Mononuclear cell (primary cell): ENCODE measurements around the gene BPIFB3. TPM values are rescaled to one million over a fixed set of nuclear protein-coding genes. Genes with fewer than 3 reads are reported as not detected.
"Not testable (repeated sequence)": the region's sequence is repeated elsewhere in the genome, so short reads cannot be mapped to it uniquely, and the experiment has no call there.

Experiments
- H3K27me3 ChIP-seq: 2 replicates; pipeline ENCODE4 v1.6.0; 2011; ENCODE audit warnings: low read length, control low read depth; ENCODE audit not compliant: insufficient read depth
- H3K4me1 ChIP-seq: 2 replicates; pipeline ENCODE4 v1.5.1; 2011; ENCODE audit warnings: mild to moderate bottlenecking, low read length, control low read depth; ENCODE audit not compliant: insufficient read depth
- H3K4me3 ChIP-seq: 2 replicates; pipeline ENCODE4 v1.5.1; 2011; ENCODE audit warnings: mild to moderate bottlenecking, low read length, moderate library complexity
- H3K9me3 ChIP-seq: 2 replicates; pipeline ENCODE4 v1.5.1; 2011; ENCODE audit warnings: low read depth, mild to moderate bottlenecking, control low read depth, low read length
- total RNA-seq: library from RNA; depleted of rRNA; stranded (reverse); fragments of >200 nt; gene quantifications from one replicate; pipeline ENCODE4 v1.2.3, GENCODE V29; 2012

Gene BPIFB3
- total RNA-seq, 1 donor: not detected

DNA sequence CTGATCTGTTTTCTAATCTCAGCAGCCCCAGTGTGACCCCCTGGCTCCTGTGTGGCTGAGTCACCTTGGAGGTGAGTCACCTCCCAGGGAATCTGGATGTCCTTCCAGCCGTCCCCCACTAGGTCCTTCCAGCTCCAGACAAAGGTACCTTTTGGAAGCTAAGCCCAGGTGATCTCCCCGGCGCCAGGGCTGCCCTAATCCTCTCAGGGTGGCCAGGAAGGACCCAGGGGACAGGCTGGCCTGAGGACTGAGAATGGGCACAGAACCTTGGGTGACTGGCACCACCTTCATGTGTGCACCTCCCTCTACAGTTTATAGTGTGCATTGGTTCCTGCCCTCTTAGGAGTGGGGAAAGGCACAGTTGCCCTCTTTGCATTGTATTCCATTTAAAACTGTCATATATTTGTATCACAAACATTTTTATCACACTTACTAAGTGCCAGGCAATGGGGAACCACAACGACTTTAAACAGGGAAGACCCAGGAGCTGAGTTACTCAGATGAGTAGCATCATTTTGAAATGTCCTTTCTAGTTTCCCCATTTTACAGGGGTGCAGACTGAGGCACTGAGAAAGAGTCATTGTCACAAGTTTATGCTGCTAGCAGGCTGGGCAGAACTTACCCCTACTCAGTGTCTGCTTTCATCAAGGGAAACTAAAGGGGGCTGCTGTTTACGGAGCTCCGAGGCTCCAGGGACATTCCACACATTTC, 23.1 kb downstream of the BPIFB3 start:
- Histone ChIP-seq H3K27me3 (no peaks in the 10 kb centered on the region), H3K4me3 (no peak overlapping the region), H3K9me3 (no peaks in the 10 kb centered on the region), H3K4me1 (no peaks in the 10 kb centered on the region)

DNA sequence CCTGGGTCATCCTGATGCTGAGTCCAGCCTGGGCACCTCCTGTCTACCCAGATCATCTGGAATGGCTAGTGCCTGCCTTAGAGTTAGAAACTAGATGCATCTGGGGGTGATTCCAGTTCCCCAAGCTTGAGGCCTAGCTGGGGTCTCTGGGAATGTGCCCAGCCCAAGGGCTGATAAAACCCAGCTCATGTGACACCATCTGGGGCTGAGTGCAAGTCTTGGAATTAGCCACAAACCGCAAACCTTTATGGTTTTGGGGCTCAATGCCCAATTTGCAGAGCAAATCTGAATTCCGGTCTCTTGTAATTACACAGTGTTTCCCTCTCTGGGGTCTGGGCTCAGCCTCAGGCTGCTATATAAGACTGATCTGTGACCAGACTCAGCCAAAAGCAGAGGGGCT, 25.6 kb downstream of the BPIFB3 start, which contains the start of gene BPIFB4:
Gene BPIFB4, plus strand, starts transcription at position 385 of the 400 bp plus-strand sequence. CDS start 1,884 bp downstream, outside the sequence.
- no peaks in the 10 kb centered on the region for H3K4me1 ChIP-seq
- H3K9me3 ChIP-seq: no peaks in the 10 kb centered on the region
- H3K4me3 ChIP-seq: no peak within 1 kb of the TSS
- H3K27me3 ChIP-seq: no peaks in the 10 kb centered on the region

DNA sequence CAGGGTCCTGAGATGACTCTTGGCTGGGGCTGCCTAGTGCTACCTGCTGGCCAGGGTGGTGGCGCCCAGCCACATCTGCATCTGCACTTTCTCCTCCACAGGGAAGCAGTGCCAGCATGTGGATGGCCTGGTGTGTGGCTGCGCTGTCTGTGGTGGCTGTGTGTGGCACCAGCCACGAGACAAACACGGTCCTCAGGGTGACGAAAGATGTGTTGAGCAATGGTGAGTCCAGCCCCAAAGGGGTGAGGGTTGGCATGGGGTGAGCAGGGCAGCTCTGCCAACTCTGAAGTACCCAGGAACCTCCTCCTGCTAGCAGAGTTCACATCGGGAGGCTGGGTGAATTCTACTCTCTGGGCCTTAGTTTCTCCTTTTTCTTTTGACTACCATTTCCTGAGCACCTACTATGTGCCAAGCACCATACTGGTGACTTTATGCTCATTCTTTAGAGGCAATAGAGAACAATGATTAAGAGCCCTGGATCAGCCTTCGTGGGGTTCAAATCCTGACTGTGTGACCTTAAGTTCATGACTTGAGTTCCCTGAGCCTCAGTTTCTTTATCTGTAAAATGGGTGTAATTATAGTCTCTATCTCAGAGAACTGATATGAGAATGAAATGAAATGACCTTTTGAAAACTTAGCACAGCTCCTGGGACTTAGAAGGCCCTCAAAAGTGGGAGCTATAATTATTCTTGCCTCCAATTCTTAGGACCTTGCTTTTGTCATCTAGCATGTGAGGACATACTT, 27.9 kb downstream of the BPIFB3 start:
- no peaks in the 10 kb centered on the region for H3K4me1 ChIP-seq
- H3K9me3 ChIP-seq: no peaks in the 10 kb centered on the region
- H3K27me3 ChIP-seq: no peaks in the 10 kb centered on the region
- H3K4me3 ChIP-seq: no peak overlapping the region

DNA sequence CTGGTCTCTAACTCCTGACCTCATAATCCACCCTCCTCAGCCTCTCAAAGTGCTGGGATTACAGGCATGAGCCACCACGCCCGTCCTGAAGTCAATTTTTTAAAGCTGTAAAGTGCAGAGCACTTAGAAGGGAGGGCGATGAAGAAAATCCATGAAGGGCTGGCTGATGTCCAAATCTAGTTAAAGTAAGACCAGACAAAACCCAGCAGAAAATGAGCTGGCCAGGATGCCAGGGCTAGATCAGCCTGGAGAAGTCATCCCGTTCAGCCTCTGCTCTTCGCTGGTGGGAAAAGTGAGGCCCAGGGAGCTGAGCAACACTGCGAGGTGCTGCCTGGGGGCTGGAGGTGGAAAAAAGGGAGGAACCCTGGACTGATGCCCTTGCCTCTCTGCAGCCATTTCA, 28.8 kb downstream of the BPIFB3 start:
- Histone ChIP-seq H3K4me1 (no peaks in the 10 kb centered on the region), H3K4me3 (no peak overlapping the region), H3K27me3 (no peaks in the 10 kb centered on the region), H3K9me3 (no peaks in the 10 kb centered on the region)

DNA sequence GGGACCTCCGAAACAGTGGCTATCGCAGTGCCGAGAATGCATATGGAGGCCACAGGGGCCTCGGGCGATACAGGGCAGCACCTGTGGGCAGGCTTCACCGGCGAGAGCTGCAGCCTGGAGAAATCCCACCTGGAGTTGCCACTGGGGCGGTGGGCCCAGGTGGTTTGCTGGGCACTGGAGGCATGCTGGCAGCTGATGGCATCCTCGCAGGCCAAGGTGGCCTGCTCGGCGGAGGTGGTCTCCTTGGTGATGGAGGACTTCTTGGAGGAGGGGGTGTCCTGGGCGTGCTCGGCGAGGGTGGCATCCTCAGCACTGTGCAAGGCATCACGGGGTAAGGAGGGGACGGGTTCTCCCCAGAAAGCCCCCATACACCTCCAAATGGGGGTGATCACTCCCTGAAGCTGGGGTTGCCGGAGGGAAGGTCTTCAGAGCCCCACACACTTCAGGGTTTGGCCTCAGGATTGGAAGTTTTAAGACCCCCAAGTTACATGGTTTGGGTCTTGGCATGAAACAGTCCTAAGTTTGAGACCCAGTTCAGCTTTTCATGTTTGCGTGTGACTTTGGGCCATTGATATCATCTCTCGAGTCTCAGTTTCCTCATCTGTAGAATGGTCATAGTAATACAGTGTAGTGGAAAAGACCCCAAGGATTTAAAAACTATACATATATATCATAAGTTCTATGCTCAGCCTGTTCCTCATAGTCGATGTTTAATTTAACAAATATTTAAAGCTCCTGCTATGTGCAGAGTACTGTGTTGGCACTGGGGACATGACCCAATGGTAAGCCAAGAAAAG, 30.0 kb downstream of the BPIFB3 start:
- Histone ChIP-seq H3K4me1 (no peaks in the 10 kb centered on the region), H3K9me3 (no peaks in the 10 kb centered on the region), H3K27me3 (no peaks in the 10 kb centered on the region), H3K4me3 (no peak overlapping the region)

DNA sequence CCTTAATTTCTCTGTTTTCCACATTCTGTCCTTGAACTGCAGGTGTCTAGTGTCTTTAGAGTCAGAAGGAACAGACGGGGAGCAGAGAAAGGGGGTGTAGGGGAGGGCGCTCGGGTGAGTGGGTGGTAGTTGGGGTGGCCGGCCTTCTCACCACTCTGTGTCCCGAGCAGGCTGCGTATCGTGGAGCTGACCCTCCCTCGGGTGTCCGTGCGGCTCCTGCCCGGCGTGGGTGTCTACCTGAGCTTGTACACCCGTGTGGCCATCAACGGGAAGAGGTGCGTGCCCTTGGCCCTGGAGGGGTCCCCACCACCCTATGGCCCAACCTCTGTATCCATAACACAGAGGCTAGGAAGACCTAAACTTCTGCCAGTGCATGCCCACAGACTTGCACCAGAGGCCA, 31.0 kb downstream of the BPIFB3 start:
- Histone ChIP-seq H3K4me3 (no peak overlapping the region), H3K27me3 (no peaks in the 10 kb centered on the region), H3K9me3 (no peaks in the 10 kb centered on the region), H3K4me1 (no peaks in the 10 kb centered on the region)

DNA sequence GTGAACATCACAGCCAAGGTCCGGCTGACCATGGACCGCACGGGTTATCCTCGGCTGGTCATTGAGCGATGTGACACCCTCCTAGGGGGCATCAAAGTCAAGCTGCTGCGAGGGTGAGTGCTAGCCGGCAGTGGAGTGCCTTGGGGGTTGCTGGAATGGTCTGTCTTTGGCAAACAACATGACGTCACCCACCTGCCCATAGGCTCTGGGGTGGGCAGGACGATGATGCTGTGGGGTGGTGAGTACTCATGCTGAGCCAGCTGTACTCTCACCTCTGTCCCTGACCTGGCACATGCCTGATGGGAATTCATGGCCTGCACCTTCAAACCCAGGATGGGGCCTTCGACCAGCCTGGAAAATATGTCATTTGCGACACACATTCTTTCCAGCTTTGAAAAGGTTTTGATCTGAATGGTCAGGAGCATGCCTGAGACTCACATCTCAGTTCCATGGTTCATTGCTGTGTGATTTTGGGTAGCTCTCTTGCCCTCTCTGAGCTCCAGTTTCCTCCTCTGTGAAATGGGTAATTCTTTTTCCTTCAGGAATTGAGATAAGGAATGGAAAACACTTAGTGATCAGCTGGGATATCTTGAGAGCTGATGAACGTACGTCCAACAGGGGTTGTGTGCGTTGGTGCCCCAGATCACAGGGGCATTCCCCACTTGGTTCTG, 32.5 kb downstream of the BPIFB3 start:
- Histone ChIP-seq H3K4me3 (no peak overlapping the region), H3K9me3 (no peaks in the 10 kb centered on the region), H3K27me3 (no peaks in the 10 kb centered on the region), H3K4me1 (no peaks in the 10 kb centered on the region)

DNA sequence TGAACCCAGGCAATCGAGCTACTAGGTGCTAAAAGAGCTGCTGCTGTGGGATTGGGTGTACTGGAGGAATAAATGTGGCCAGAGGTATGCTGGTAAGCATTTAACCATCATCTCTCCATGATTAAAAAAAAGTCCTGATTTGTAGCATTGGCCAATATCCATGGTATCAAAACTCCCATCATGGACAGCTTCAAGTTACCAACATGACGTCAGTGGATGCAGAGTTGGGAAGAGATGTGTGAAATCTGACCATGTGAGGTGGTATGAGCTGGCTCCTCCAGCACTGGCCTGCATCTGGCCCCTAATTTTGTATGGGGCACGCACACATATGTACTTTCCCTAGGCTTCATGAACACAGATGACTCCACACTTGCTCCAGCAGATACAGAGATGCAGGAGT, 37.4 kb downstream of the BPIFB3 start:
- Histone ChIP-seq H3K4me1 (no peaks in the 10 kb centered on the region), H3K9me3 (no peaks in the 10 kb centered on the region), H3K4me3 (no peak overlapping the region), H3K27me3 (no peaks in the 10 kb centered on the region)

DNA sequence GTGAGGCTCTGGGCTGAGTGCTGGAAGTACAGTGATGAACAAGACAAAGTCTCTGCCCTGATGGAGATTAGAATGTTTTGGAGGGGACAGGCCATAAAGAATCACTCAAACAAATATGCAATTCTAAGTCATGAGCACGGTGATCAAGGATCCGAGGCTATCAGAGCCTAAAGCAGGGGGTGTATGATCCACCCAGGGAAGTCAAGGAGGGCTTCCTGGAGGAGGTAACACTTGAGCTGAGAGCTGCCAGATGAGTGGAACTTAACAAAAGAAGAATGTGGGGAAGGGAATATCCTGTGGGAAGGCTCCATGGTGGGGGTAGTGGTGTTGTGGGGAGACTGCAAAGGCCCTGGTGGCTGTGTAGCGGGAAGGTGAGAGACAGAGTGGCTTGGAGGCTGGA, 38.0 kb downstream of the BPIFB3 start:
- Histone ChIP-seq H3K9me3 (no peaks in the 10 kb centered on the region), H3K4me1 (no peaks in the 10 kb centered on the region), H3K27me3 (no peaks in the 10 kb centered on the region), H3K4me3 (no peak overlapping the region)

DNA sequence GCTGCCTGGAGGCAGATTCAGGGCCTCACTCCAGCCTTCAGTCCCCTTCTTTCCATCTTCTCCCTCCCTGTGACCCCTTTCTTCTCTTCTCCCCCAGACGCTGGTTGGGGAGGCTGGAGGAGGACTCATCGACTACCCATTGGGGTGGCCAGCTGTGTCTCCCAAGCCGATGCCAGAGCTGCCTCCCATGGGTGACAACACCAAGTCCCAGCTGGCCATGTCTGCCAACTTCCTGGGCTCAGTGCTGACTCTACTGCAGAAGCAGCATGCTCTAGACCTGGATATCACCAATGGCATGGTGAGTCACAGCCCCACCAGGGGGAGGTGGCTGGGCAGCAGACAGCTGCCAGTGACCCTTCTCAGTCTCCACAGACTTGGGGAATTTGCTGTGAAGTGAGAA, 38.7 kb downstream of the BPIFB3 start:
- Histone ChIP-seq H3K4me3 (no peak overlapping the region), H3K27me3 (no peaks in the 10 kb centered on the region), H3K4me1 (no peaks in the 10 kb centered on the region), H3K9me3 (no peaks in the 10 kb centered on the region)

DNA sequence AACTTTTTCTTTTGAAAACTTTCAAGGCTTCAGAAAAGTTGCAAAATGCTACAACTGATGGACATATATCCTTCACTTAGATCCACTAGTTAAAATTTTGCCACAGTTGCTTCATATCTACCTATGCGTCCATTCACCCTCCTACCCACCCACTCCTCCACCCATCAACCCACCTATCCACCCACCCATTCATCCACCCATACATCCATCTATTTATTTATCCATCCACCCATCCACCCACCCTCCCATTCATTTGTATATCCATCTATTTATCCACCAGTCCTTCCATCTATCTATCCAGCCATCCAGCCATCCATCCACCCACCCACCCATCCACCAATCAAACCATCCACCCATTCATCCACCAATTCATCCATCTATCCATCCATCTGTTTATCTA, 39.4 kb downstream of the BPIFB3 start:
- no peaks in the 10 kb centered on the region for H3K4me1 ChIP-seq
- no peaks in the 10 kb centered on the region for H3K9me3 ChIP-seq
- H3K4me3 ChIP-seq: no peak overlapping the region
- no peaks in the 10 kb centered on the region for H3K27me3 ChIP-seq

DNA sequence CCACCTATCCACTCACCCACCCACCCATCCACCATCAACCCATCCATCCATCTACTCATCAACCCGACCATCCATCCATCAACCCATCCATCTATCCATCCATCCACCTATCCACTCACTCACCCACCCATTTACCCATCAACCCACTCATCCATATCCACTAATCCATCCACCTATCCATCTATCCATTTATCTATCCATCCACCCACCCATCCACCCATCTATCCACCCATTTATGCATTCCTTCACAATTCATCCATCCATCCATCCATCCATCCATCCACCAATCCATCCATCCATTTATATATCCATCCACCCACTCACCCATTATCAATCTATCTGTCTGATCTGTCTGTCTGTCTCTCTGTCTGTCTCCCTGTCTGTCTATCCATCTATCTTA, 39.9 kb downstream of the BPIFB3 start:
- no peaks in the 10 kb centered on the region for H3K27me3 ChIP-seq
- H3K4me3 ChIP-seq: no peak overlapping the region
- no peaks in the 10 kb centered on the region for H3K4me1 ChIP-seq
- no peaks in the 10 kb centered on the region for H3K9me3 ChIP-seq

DNA sequence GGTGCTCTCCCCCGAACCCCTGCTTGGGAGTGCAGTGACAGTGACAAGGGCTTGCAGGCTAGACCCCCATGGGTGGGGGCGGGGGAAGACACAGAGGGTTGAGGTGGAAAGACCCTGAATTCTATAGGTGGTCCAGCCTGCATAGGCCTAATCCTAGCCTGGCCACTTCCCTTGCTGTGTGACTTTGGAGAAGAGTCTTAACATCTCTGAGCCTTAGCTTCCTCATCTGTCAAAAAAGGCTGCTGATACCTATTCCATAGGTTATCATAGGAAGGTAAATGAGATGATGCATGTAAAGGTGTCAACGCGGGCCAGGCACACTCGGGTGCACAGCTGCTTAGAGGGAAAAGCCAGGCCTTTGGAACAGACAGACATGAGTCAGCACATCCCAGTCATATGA, 41.5 kb downstream of the BPIFB3 start:
- H3K27me3 ChIP-seq: no peaks in the 10 kb centered on the region

DNA sequence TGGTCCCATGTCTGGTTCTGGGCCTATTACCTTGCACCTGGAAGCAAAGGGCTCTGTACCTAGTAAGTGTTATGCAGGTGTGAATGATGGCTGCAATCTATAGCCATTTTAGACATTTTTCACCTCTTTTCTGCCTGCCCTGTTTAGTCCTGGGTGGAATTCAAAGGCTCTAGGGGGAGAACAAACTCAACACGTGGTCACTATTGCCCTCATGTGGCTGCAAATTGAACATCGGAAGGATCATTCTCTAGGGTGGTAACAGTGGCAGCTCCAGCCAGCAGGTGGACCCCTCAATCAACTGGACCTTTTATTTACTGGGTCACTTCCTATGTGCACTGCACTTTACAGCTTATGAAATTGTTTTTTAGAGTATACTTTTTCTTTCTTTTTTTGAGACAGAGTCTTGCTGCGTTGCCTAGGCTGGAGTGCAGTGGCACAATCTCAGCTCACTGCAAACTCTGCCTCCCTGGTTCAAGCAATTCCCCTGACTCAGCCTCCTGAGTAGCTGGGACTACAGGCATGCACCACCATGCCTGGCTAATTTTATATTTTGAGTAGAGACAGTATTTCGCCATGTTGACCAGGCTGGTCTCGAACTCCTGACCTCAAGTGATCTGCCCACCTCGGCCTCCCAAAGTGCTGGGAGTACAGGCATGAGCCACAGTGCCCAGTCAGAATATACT, 42.3 kb downstream of the BPIFB3 start:
- H3K4me3 ChIP-seq, H3K9me3 ChIP-seq, H3K27me3 ChIP-seq, H3K4me1 ChIP-seq: not testable (repeated sequence)

More for the DNA sequence above, 41.5 kb downstream of the BPIFB3 start:
- no peaks in the 10 kb centered on the region for H3K9me3 ChIP-seq
- H3K4me3 ChIP-seq: no peak overlapping the region
- H3K4me1 ChIP-seq: no peaks in the 10 kb centered on the region
